ENCODE measurements around the gene BTBD18. TPM values are rescaled to one million over a fixed set of nuclear protein-coding genes. Genes with fewer than 3 reads are reported as not detected.

BTBD18 gene
- total RNA-seq, 1 donor from 2014 or later = not detected

DNA sequence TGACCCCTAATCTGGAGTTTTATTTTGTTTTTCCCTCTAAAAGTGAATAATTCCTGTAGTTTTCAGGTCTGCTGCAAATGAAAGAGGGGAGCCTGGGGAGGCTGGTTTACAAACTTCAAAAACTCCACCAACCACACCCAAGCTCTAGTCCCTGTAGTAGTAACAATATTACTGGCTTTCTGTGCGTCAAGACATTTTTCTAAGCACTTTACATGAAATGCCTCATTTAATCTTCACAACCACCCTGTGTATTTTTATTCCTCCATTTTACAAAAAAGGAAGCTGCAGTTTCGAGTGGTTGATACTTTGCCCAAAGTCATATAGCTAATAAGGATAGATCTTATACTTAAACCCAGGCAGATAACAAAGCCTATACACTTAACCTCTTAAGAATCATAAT lies 33.5 kb upstream of the BTBD18 start:
- no peak for DNase-seq
- no peaks in the 10 kb centered on the region for H3K27me3 Mint-ChIP-seq
- H3K27ac Mint-ChIP-seq = no peak overlapping the region
- peaks cover 4% of the 10 kb centered on the region for H3K36me3 Mint-ChIP-seq (ENCODE audit: low read depth)
- no peaks in the 10 kb centered on the region for H3K9me3 Mint-ChIP-seq
- no peak overlapping the region for H3K4me3 Mint-ChIP-seq
- peaks cover 13% of the 10 kb centered on the region for H3K4me1 Mint-ChIP-seq
- intact Hi-C loops (cut with micrococcal nuclease) = no loop called here

DNA sequence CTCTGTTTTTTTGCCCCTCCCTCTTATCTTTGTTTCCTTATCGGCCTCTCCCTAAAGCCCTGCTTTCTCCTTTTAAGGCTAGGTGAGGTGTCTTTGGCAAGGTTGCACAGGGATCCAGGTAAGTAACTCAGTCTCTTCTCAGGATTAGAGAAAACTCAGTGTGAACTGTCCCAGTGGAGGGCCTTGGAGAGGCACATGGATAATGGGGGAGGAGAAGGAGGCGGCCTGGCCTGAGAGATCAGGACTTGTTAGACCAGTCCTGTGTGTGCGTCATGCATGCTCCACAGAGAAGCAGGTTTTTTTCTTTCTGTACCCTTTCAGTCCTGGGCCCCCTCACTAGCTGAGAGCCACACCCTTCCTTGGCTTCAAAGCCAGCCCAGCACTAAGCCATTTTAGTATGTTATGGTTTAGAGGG lies 29.9 kb upstream of the BTBD18 start:
- H3K27ac Mint-ChIP-seq = no peak overlapping the region

DNA sequence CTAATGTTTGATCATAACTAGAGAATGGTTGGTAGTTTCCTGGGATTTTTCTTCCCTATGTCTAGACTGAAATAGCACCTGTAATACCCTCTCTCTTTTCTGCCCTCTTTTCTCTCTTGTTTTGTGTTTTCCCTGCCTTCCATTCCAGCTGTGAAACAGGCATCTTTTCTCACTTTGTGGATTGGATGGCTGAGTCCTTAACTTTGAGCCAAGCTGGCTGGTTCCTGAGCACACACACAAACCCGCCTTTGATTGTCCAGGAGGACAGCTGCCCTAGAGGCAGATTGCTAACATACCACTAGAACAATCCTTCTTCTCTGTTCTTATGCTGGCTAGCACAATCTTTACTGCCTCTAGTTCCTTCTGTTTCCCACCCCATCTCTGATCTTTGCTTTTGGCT lies 27.7 kb upstream of the BTBD18 start:
- intact Hi-C loops (cut with micrococcal nuclease) = no loop called here
- H3K27me3 Mint-ChIP-seq = no peaks in the 10 kb centered on the region
- no peak overlapping the region for H3K4me3 Mint-ChIP-seq
- H3K4me1 Mint-ChIP-seq = peaks cover 19% of the 10 kb centered on the region
- H3K27ac Mint-ChIP-seq = no peak overlapping the region
- no peak for DNase-seq
- H3K36me3 Mint-ChIP-seq (ENCODE audit: low read depth) = peaks cover 5% of the 10 kb centered on the region
- H3K9me3 Mint-ChIP-seq = no peaks in the 10 kb centered on the region

More for the DNA sequence above, 29.9 kb upstream of the BTBD18 start:
- Mint-ChIP-seq H3K4me1 (peaks cover 15% of the 10 kb centered on the region), H3K4me3 (no peak overlapping the region), H3K36me3 (ENCODE audit: low read depth) (peaks cover 4% of the 10 kb centered on the region), H3K27me3 (no peaks in the 10 kb centered on the region), H3K9me3 (no peaks in the 10 kb centered on the region)
- DNase-seq = no peak
- intact Hi-C loops (cut with micrococcal nuclease) = no loop called here

- Mint-ChIP-seq H3K4me3 (no peak overlapping the region), H3K27ac (no peak overlapping the region), H3K27me3 (no peaks in the 10 kb centered on the region), H3K36me3 (ENCODE audit: low read depth) (peaks cover 6% of the 10 kb centered on the region), H3K4me1 (peaks cover 19% of the 10 kb centered on the region), H3K9me3 (no peaks in the 10 kb centered on the region)
- intact Hi-C loops (cut with micrococcal nuclease) = no loop called here
- no peak for DNase-seq
Measured at GRCh38 chr11:57778318-57779037, 26.9 kb upstream of the BTBD18 start.

DNA sequence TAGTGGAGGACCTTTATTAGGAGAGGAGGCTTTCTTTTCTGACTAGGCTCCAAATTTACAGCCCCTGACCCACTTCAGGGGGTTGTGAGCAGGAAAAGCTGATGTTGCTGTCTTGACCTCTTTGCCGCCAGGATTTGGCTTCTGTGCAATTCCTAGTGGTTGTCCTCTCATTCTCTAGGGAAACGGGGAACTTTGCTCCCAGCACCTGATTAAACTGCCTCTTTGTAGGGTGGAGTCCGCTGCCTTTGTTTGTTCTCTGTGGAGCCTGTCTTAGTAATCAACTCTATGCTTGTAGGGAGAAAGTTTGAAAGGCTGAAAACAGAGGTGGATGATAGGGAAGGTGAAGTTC lies 26.3 kb upstream of the BTBD18 start:
- Mint-ChIP-seq H3K9me3 (no peaks in the 10 kb centered on the region), H3K27me3 (no peaks in the 10 kb centered on the region)

DNA sequence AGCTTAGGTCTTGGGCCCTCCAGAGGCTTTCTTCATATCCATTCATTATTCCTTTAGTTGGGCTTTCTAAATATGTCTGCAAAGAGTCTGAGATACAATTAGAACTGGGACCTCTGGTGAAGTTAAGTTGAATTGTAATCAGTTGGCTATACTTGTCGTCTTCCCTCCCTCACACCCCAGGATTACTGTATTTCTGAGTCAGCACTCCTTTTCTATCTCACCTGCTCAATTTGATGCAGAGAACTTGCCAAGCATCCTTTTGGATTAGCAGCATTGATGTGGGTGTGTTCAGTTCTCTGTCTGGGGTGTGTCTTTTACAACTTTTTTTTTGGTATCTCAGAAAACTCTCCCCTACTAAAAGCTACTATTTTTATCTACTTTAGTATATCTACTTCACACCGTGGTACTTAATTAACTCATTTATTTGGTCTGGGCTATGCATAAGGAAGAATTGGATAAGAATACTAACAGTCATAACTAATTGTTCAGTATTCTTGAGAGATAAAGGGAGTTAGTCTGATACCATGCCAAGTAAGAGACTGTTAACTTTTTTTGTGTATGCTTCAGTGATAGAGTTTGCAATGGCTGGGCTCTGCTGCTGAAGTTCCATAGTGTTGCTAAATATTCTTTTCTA lies 25.1 kb upstream of the BTBD18 start:
- intact Hi-C loops (cut with micrococcal nuclease) = no loop called here
- no peak overlapping the region for H3K4me3 Mint-ChIP-seq
- DNase-seq = no peak
- no peak overlapping the region for H3K27ac Mint-ChIP-seq
- H3K36me3 Mint-ChIP-seq (ENCODE audit: low read depth) = peaks cover 5% of the 10 kb centered on the region
- peaks cover 20% of the 10 kb centered on the region for H3K4me1 Mint-ChIP-seq
- H3K9me3 Mint-ChIP-seq = no peaks in the 10 kb centered on the region
- no peaks in the 10 kb centered on the region for H3K27me3 Mint-ChIP-seq

More for the DNA sequence above, 26.3 kb upstream of the BTBD18 start:
- peaks cover 20% of the 10 kb centered on the region for H3K4me1 Mint-ChIP-seq
- peaks cover 6% of the 10 kb centered on the region for H3K36me3 Mint-ChIP-seq (ENCODE audit: low read depth)
- H3K27ac Mint-ChIP-seq = no peak overlapping the region
- H3K4me3 Mint-ChIP-seq = no peak overlapping the region
- DNase-seq = no peak
- intact Hi-C loops (cut with micrococcal nuclease) = no loop called here

DNA sequence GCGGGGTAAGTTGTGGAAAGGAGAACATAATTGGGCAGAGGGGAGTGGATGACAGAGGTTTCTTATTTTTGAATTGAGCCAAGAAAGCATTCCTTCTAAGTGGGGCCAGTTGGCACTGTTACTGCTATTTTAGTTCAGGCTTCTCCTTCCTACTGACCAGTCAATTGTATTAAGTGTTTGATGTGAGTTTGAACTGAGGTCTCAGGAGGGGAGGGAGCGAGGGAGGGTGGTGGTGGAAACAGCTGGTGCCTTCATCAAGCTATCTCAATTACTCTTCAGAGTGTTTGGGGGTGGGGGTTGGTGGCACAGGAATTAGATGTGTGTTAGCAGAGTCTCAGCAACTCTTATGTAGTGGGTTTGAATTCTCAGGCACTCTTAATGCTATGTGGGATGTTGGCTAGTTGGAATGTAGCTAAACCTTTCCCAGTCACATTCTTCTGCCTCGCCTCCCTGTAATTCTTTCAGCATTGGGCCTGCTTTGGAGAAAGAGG lies 24.5 kb upstream of the BTBD18 start:
- peaks cover 16% of the 10 kb centered on the region for H3K4me1 Mint-ChIP-seq
- H3K9me3 Mint-ChIP-seq = no peaks in the 10 kb centered on the region
- DNase-seq = no peak
- intact Hi-C loops (cut with micrococcal nuclease) = no loop called here
- H3K27me3 Mint-ChIP-seq = no peaks in the 10 kb centered on the region
- H3K27ac Mint-ChIP-seq = no peak overlapping the region
- no peak overlapping the region for H3K4me3 Mint-ChIP-seq
- H3K36me3 Mint-ChIP-seq (ENCODE audit: low read depth) = peaks cover 4% of the 10 kb centered on the region

DNA sequence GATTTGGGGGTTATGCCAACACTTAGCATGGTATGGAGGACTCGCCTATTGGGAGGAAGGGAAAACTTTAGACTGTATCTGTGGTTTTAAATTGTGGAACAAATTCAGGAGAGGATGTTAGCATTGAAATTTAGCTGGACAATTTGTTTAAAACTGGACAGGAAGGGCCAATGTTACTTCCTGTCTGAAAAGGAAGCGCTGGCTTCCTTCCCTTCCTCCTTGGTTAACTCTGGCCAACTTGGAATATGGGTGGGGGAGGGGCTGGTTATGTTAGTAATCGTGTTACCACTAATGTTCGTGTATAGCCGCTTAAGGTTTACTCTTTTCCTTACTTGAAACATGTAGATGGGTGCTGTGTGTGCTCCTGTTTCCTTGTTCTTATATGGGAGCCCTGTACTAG lies 23.9 kb upstream of the BTBD18 start:
- no peak for DNase-seq
- Mint-ChIP-seq H3K27ac (no peak overlapping the region), H3K36me3 (ENCODE audit: low read depth) (peaks cover 4% of the 10 kb centered on the region), H3K9me3 (no peaks in the 10 kb centered on the region), H3K27me3 (no peaks in the 10 kb centered on the region), H3K4me3 (no peak overlapping the region), H3K4me1 (peaks cover 16% of the 10 kb centered on the region)
- intact Hi-C loops (cut with micrococcal nuclease) = no loop called here

DNA sequence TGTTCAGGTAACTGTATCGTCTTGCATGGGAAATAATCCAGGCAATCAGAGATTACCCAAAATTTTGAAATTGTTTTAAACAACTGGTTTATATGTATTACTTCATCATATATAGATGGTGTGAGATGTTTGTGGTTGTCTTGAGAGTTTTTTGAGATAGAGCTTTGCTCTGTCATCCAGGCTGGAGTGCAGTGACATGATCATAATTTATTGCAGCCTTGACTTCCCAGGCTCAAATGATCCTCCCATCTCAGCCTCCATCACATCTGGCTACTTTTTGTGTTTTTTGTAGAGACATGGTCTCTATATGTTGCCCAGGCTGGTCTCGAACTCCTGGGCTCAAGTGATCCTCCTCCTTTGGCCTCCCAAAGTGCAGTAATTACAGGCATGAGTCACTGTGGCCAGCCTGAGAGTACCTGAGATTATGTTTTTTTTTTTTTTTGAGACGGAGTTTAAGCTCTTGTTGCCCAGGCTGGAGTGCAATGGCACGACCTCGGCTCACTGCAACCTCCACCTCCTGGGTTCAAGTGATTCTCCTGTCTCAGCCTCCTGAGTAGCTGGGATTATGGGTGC lies 21.5 kb upstream of the BTBD18 start:
- Mint-ChIP-seq H3K27ac (no peak overlapping the region), H3K27me3 (no peaks in the 10 kb centered on the region), H3K36me3 (ENCODE audit: low read depth) (peaks cover 4% of the 10 kb centered on the region), H3K4me3 (no peak overlapping the region), H3K4me1 (peaks cover 10% of the 10 kb centered on the region), H3K9me3 (no peaks in the 10 kb centered on the region)
- no peak for DNase-seq
- intact Hi-C loops (cut with micrococcal nuclease) = no loop called here

DNA sequence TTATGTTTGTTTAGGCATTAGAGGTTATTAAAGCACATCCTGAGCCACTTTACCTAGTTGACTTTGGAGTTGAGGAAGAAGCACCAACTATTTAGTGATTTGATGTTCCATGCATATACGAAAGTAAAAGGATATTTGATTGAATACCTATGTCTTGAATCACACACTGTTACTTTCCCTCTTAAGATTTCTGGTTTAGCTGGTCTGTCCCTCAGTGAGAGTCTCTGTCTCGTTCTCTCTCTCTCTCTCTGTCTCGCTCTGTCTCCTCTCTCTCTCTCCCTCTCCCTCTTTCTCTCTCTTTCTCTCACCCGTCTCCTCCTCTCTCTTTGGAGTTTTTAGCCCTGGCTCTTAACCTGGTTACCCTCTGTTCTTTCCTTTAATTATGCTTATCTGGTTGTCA lies 20.9 kb upstream of the BTBD18 start:
- no peak for DNase-seq
- Mint-ChIP-seq H3K36me3 (ENCODE audit: low read depth) (peaks cover 4% of the 10 kb centered on the region), H3K4me1 (peaks cover 10% of the 10 kb centered on the region), H3K27ac (no peak overlapping the region), H3K4me3 (no peak overlapping the region), H3K9me3 (no peaks in the 10 kb centered on the region), H3K27me3 (no peaks in the 10 kb centered on the region)
- intact Hi-C loops (cut with micrococcal nuclease) = no loop called here

DNA sequence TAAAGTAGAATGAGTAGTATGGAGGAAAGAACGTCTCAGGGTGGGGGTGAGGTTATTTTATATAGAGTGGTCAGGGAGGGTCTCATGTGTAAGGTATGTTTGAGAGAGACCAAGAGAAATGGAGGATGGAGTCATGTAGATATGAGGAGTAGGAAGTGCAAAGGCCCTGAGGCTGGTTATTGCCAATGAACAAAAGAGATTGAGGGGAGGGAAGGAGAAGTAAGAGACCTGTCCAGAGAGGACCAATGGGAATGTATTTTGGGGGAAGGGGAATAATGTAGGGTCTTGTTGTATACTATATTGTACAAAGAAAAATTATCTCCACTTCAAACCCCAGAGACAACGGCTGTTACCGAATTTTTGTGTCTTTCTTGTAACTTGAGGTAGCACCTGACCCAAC lies 19.7 kb upstream of the BTBD18 start:
- Mint-ChIP-seq H3K4me1 (peaks cover 10% of the 10 kb centered on the region), H3K9me3 (no peaks in the 10 kb centered on the region), H3K27ac (no peak overlapping the region), H3K27me3 (no peaks in the 10 kb centered on the region), H3K4me3 (no peak overlapping the region), H3K36me3 (ENCODE audit: low read depth) (peaks cover 4% of the 10 kb centered on the region)
- DNase-seq = no peak
- intact Hi-C loops (cut with micrococcal nuclease) = no loop called here

GRCh38 chr11:57770793-57771192 lies 19.2 kb upstream of the BTBD18 start:
- Mint-ChIP-seq H3K9me3 (no peaks in the 10 kb centered on the region), H3K27me3 (no peaks in the 10 kb centered on the region), H3K4me1 (peaks cover 10% of the 10 kb centered on the region), H3K27ac (no peak overlapping the region), H3K4me3 (no peak overlapping the region), H3K36me3 (ENCODE audit: low read depth) (peaks cover 4% of the 10 kb centered on the region)
- intact Hi-C loops (cut with micrococcal nuclease) = no loop called here
- no peak for DNase-seq

DNA sequence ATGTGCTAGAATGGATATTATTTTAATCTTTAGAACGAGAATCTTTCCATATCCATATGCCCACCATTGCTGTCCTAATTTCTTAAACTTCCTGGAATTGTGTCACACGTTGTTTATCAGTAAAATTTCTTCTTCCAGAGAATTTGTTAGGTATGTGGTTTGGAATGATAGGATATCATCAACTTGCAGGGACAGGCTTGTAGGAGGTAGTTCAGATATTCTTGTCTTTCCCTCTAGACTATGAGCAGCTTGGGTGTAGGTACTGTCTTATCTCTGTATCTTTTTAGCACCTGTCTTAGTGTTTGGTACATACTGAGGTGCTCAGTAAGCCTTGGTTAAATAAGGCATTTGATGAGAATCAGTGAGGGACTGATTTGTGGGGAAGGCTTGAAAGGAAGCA lies 13.4 kb upstream of the BTBD18 start:
- no peaks in the 10 kb centered on the region for H3K9me3 Mint-ChIP-seq
- H3K4me3 Mint-ChIP-seq = no peak overlapping the region
- peaks cover 19% of the 10 kb centered on the region for H3K4me1 Mint-ChIP-seq
- intact Hi-C loops (cut with micrococcal nuclease) = no loop called here
- no peaks in the 10 kb centered on the region for H3K27me3 Mint-ChIP-seq
- no peak for DNase-seq
- no peak overlapping the region for H3K27ac Mint-ChIP-seq
- peaks cover 1% of the 10 kb centered on the region for H3K36me3 Mint-ChIP-seq (ENCODE audit: low read depth)

DNA sequence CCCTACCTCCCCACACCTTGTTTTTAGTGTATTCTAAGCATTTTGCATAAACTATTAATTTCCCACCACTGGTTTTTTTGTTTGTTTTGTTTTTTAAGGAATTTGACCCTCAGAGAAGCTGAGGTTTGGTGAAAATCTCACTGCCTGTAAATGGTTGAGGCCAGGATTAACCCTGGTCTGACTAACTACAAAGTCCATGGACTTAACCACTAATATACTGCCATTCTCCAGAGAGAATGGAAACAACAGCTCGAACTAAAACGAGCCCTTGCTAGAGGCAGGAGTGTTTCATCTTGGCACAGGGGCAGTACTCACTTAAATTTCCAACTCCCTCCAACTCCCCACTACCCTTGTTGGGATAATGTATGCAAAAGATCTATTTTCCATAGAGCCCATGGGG lies 12.9 kb upstream of the BTBD18 start:
- H3K36me3 Mint-ChIP-seq (ENCODE audit: low read depth) = peaks cover 1% of the 10 kb centered on the region
- no peak overlapping the region for H3K4me3 Mint-ChIP-seq
- no peak for DNase-seq
- H3K27ac Mint-ChIP-seq = no peak overlapping the region
- no peaks in the 10 kb centered on the region for H3K27me3 Mint-ChIP-seq
- intact Hi-C loops (cut with micrococcal nuclease) = no loop called here
- peaks cover 19% of the 10 kb centered on the region for H3K4me1 Mint-ChIP-seq
- H3K9me3 Mint-ChIP-seq = no peaks in the 10 kb centered on the region

Data from activated CD4-positive, alpha-beta T cell treated with anti-CD3 and anti-CD28 coated beads, Interleukin-2, amount 10 ng/mL, durations not matched to agents 24 days and 14 days (primary cell).